Measurements from ENCODE around the gene NTRK2. TPM values are rescaled to one million over a fixed set of nuclear protein-coding genes. Genes with fewer than 3 reads are reported as not detected.

Gene NTRK2
- total RNA-seq, 5 donors from 2014 or later (not counting 1 experiment from before 2014, with no cell fraction given) = 0.05 to 0.39 (median 0.12) TPM; not detected in 1

- ChIA-PET CTCF (no interaction called here), POLR2A (interaction anchor here in 1 of 2 donors (0.6 kb wide), 1 partner anchor 97 kb away, joined by 3 read pairs; no protein-coding TSS in a partner anchor)
- no peaks in the 10 kb centered on the region for H3K27me3 ChIP-seq (replicated peaks in 1 of 2; ENCODE audit: control insufficient read depth in 2 of 2, extremely low read depth in 1 of 2, insufficient read depth in 2 of 2, low read length in 1 of 2)
- no peaks in the 10 kb centered on the region for H3K9me3 ChIP-seq
- Mint-ChIP-seq H3K4me3 (no peak overlapping the region), H3K9me3 (no peaks in the 10 kb centered on the region), H3K27me3 (peaks cover 3% of the 10 kb centered on the region in 2 donors), H3K36me3 (no peaks in the 10 kb centered on the region), H3K27ac (no peak overlapping the region), H3K4me1 (peaks cover 0 to 36% (median 8%) of the 10 kb centered on the region in 3 donors)
- DNase-seq (no peak), ATAC-seq (replicated peaks in 1 of 4) (no peak)
- no peaks in the 10 kb centered on the region for H3K36me3 ChIP-seq (ENCODE audit: control insufficient read depth in 2 of 2, extremely low read depth in 1 of 2, insufficient read depth in 1 of 2, low read length in 1 of 2)
- H3K4me3 ChIP-seq (ENCODE audit: control insufficient read depth in 1 of 2, extremely low read depth in 1 of 2, low read length in 1 of 2) = no peak overlapping the region
- H3K27ac ChIP-seq (ENCODE audit: low read length) = no peak overlapping the region
- no peaks in the 10 kb centered on the region for H3K4me1 ChIP-seq (ENCODE audit: control insufficient read depth in 1 of 2, extremely low read depth in 1 of 2, insufficient read depth in 2 of 2, low read length in 2 of 2)
- 68% methylated on average over 3 of the region's 4 CpGs for WGBS (ENCODE audit: insufficient coverage)
Observed at GRCh38 chr9:84756171-84756570, 86.6 kb downstream of the NTRK2 start.

- no CpG with 5 or more reads among the region's 1 CpG for WGBS (ENCODE audit: insufficient coverage)
- peaks cover 3 to 5% of the 10 kb centered on the region in 2 donors for H3K27me3 Mint-ChIP-seq
- POLR2A ChIA-PET = no interaction called here
Observed at GRCh38 chr9:84756731-84757130, 87.2 kb downstream of the NTRK2 start.

DNA sequence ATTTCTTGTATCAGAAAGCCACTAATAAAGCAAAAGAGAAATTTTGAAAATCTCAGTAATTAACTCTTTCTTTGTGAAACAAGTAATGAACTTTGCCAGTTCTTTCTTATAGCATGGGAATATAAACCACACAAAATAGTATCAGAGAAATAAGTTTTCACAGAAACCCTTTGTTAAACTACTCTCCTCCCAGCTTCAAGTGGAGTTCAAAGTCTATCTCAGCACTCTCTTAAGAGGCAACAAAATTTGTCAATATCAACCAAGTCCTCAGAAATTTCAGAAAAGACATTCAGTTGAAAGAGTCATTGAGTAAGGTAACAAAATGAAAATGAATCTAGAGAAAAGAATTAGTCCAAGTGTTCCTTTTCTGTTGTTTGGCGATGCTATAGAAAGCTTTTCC is 89.3 kb downstream of the NTRK2 start:
- CTCF ChIA-PET = no interaction called here
- no peaks in the 10 kb centered on the region for H3K27me3 ChIP-seq (replicated peaks in 1 of 2; ENCODE audit: control insufficient read depth in 2 of 2, extremely low read depth in 1 of 2, insufficient read depth in 2 of 2, low read length in 1 of 2)
- Mint-ChIP-seq H3K36me3 (no peaks in the 10 kb centered on the region), H3K4me3 (no peak overlapping the region), H3K27me3 (peaks cover 3 to 10% of the 10 kb centered on the region in 2 donors), H3K9me3 (peaks cover 3 to 12% (median 7%) of the 10 kb centered on the region in 3 donors), H3K4me1 (peaks cover 0 to 26% (median 4%) of the 10 kb centered on the region in 3 donors), H3K27ac (peak overlapping the region in 1 of 2 donors; percentile 9)
- POLR2A ChIA-PET = no interaction called here
- H3K9me3 ChIP-seq = no peaks in the 10 kb centered on the region
- no peaks in the 10 kb centered on the region for H3K36me3 ChIP-seq (ENCODE audit: control insufficient read depth in 2 of 2, extremely low read depth in 1 of 2, insufficient read depth in 1 of 2, low read length in 1 of 2)
- H3K27ac ChIP-seq (ENCODE audit: low read length) = no peak overlapping the region
- no peaks in the 10 kb centered on the region for H3K4me1 ChIP-seq (ENCODE audit: control insufficient read depth in 1 of 2, extremely low read depth in 1 of 2, insufficient read depth in 2 of 2, low read length in 2 of 2)
- no peak overlapping the region for H3K4me3 ChIP-seq (ENCODE audit: control insufficient read depth in 1 of 2, extremely low read depth in 1 of 2, low read length in 1 of 2)
- DNase-seq (no peak), ATAC-seq (replicated peaks in 1 of 4) (no peak)
- WGBS (ENCODE audit: insufficient coverage) = no CpG with 5 or more reads among the region's 1 CpG

More at GRCh38 chr9:84756731-84757130, 87.2 kb downstream of the NTRK2 start:
- H3K9me3 ChIP-seq = no peaks in the 10 kb centered on the region
- no peak overlapping the region for H3K27ac ChIP-seq (ENCODE audit: low read length)
- DNase-seq = no peak
- ATAC-seq (replicated peaks in 1 of 4) = no peak
- H3K9me3 Mint-ChIP-seq = no peaks in the 10 kb centered on the region
- peaks cover 0 to 35% (median 8%) of the 10 kb centered on the region in 3 donors for H3K4me1 Mint-ChIP-seq
- no peak overlapping the region for H3K4me3 ChIP-seq (ENCODE audit: control insufficient read depth in 1 of 2, extremely low read depth in 1 of 2, low read length in 1 of 2)
- H3K36me3 ChIP-seq (ENCODE audit: control insufficient read depth in 2 of 2, extremely low read depth in 1 of 2, insufficient read depth in 1 of 2, low read length in 1 of 2) = no peaks in the 10 kb centered on the region
- H3K27ac Mint-ChIP-seq = no peak overlapping the region
- H3K27me3 ChIP-seq (replicated peaks in 1 of 2; ENCODE audit: control insufficient read depth in 2 of 2, extremely low read depth in 1 of 2, insufficient read depth in 2 of 2, low read length in 1 of 2) = no peaks in the 10 kb centered on the region
- no peaks in the 10 kb centered on the region for H3K36me3 Mint-ChIP-seq
- no peak overlapping the region for H3K4me3 Mint-ChIP-seq
- CTCF ChIA-PET = no interaction called here
- no peaks in the 10 kb centered on the region for H3K4me1 ChIP-seq (ENCODE audit: control insufficient read depth in 1 of 2, extremely low read depth in 1 of 2, insufficient read depth in 2 of 2, low read length in 2 of 2)

DNA sequence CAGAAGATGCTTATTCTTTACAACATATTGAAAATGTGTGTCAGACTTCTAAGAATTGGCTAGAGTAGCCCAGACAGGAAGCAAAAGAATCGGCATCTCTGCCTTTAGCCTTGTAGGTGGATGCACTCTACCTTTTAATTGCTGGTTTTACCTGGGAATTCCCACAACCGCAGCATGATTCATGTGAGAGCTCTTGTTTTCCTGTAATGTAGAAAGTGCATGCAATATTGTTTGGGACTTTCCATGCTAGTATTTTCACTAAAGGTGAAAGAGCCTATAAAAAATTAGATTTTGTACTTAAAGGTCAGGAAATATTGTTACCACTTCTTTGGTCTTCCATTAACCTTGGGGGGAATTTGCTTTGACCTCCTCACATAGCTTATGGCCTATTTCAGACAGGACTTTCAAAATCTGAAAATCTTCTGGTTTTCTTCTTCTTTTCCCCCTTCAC is 89.8 kb downstream of the NTRK2 start:
- H3K36me3 ChIP-seq (ENCODE audit: control insufficient read depth in 2 of 2, extremely low read depth in 1 of 2, insufficient read depth in 1 of 2, low read length in 1 of 2) = no peaks in the 10 kb centered on the region
- DNase-seq (peak in 1 of 35 experiments; percentile 41), ATAC-seq (replicated peaks in 1 of 4) (peak in 1 of 4 experiments; percentile 38)
- H3K27ac ChIP-seq (ENCODE audit: low read length) = no peak overlapping the region
- H3K27me3 Mint-ChIP-seq = peaks cover 3 to 10% of the 10 kb centered on the region in 2 donors
- peak overlapping the region in 1 of 2 donors; percentile 9 for H3K27ac Mint-ChIP-seq
- H3K9me3 Mint-ChIP-seq = peaks cover 3 to 12% (median 7%) of the 10 kb centered on the region in 3 donors
- POLR2A ChIA-PET = no interaction called here
- peaks cover 0 to 25% (median 4%) of the 10 kb centered on the region in 3 donors for H3K4me1 Mint-ChIP-seq
- CTCF ChIA-PET = no interaction called here
- no peaks in the 10 kb centered on the region for H3K27me3 ChIP-seq (replicated peaks in 1 of 2; ENCODE audit: control insufficient read depth in 2 of 2, extremely low read depth in 1 of 2, insufficient read depth in 2 of 2, low read length in 1 of 2)
- no peak overlapping the region for H3K4me3 ChIP-seq (ENCODE audit: control insufficient read depth in 1 of 2, extremely low read depth in 1 of 2, low read length in 1 of 2)
- no peaks in the 10 kb centered on the region for H3K9me3 ChIP-seq
- no peaks in the 10 kb centered on the region for H3K36me3 Mint-ChIP-seq
- H3K4me1 ChIP-seq (ENCODE audit: control insufficient read depth in 1 of 2, extremely low read depth in 1 of 2, insufficient read depth in 2 of 2, low read length in 2 of 2) = no peaks in the 10 kb centered on the region
- no peak overlapping the region for H3K4me3 Mint-ChIP-seq
- 25% methylated on average over 1 of the region's 2 CpGs for WGBS (ENCODE audit: insufficient coverage)

DNA sequence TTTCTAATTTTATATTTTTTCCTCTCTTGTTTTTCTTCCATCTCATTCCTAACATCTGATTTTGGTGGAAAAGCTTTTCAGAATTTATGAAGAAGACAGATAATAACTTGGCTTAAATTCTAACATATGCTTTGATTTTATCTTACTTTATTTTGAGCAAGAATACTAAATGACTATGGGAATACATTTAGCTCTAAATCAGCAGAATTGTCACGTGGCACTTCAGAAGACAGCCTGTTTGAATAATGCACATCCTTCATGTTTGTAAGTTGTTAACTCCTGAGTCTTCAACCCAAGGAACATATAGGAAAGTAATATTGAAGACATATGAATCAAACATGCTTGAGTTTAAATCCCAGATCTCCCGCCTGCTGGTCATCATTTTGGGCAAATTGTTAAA is 90.3 kb downstream of the NTRK2 start:
- H3K27ac ChIP-seq (ENCODE audit: low read length) = no peak overlapping the region
- peak overlapping the region in 1 of 2 donors; percentile 2 for H3K27ac Mint-ChIP-seq
- peaks cover 3 to 10% of the 10 kb centered on the region in 2 donors for H3K27me3 Mint-ChIP-seq
- H3K36me3 ChIP-seq (ENCODE audit: control insufficient read depth in 2 of 2, extremely low read depth in 1 of 2, insufficient read depth in 1 of 2, low read length in 1 of 2) = no peaks in the 10 kb centered on the region
- POLR2A ChIA-PET = no interaction called here
- H3K27me3 ChIP-seq (replicated peaks in 1 of 2; ENCODE audit: control insufficient read depth in 2 of 2, extremely low read depth in 1 of 2, insufficient read depth in 2 of 2, low read length in 1 of 2) = no peaks in the 10 kb centered on the region
- CTCF ChIA-PET = no interaction called here
- H3K36me3 Mint-ChIP-seq = no peaks in the 10 kb centered on the region
- no CpG with 5 or more reads among the region's 2 CpGs for WGBS (ENCODE audit: insufficient coverage)
- ATAC-seq (replicated peaks in 1 of 4) = no peak
- H3K9me3 Mint-ChIP-seq = peaks cover 3 to 12% (median 7%) of the 10 kb centered on the region in 3 donors
- H3K4me1 Mint-ChIP-seq = peaks cover 0 to 24% (median 4%) of the 10 kb centered on the region in 3 donors
- H3K4me1 ChIP-seq (ENCODE audit: control insufficient read depth in 1 of 2, extremely low read depth in 1 of 2, insufficient read depth in 2 of 2, low read length in 2 of 2) = no peaks in the 10 kb centered on the region
- H3K9me3 ChIP-seq = no peaks in the 10 kb centered on the region
- H3K4me3 ChIP-seq (ENCODE audit: control insufficient read depth in 1 of 2, extremely low read depth in 1 of 2, low read length in 1 of 2) = no peak overlapping the region
- no peak for DNase-seq
- H3K4me3 Mint-ChIP-seq = no peak overlapping the region

DNA sequence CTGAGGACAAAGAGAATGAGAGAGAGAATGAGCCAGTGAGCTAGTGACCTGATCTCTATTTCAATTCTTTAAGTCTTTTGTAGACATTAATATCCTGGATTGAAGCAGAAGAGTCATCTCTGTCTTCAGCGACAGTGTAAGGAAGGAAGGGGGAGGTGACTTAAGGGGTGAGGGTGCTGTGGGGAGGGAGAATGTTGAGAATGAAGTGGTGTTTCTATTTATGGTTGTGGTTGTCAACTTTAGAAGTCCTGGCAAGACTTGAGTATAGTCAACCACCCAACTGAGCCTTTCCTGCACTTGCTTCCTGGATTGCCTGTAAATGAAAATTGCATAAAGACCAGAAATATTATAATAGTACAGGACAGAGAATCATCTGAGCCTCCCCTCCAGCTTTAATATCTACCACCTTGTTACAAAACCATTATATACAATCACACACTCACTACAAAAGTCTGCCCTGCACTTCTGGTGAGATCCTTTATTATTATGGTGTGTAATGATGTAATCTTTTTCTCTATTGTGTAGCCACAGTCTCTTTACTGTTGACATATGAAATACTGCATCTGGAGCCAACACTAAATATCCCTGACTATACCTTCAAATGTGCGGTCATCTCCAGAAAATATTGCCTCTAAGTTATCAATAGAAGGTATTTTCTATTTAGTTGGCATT is 91.7 kb downstream of the NTRK2 start:
- DNase-seq (no peak), ATAC-seq (replicated peaks in 1 of 4) (no peak)
- Mint-ChIP-seq H3K4me3 (no peak overlapping the region), H3K27ac (no peak overlapping the region), H3K27me3 (peaks cover 3 to 10% of the 10 kb centered on the region in 2 donors), H3K4me1 (peaks cover 0 to 18% (median 4%) of the 10 kb centered on the region in 3 donors), H3K36me3 (no peaks in the 10 kb centered on the region), H3K9me3 (peaks cover 3 to 12% (median 7%) of the 10 kb centered on the region in 3 donors)
- H3K4me1 ChIP-seq (ENCODE audit: control insufficient read depth in 1 of 2, extremely low read depth in 1 of 2, insufficient read depth in 2 of 2, low read length in 2 of 2) = no peaks in the 10 kb centered on the region
- H3K4me3 ChIP-seq (ENCODE audit: control insufficient read depth in 1 of 2, extremely low read depth in 1 of 2, low read length in 1 of 2) = no peak overlapping the region
- no peaks in the 10 kb centered on the region for H3K36me3 ChIP-seq (ENCODE audit: control insufficient read depth in 2 of 2, extremely low read depth in 1 of 2, insufficient read depth in 1 of 2, low read length in 1 of 2)
- no peaks in the 10 kb centered on the region for H3K27me3 ChIP-seq (replicated peaks in 1 of 2; ENCODE audit: control insufficient read depth in 2 of 2, extremely low read depth in 1 of 2, insufficient read depth in 2 of 2, low read length in 1 of 2)
- no CpG with 5 or more reads among the region's 2 CpGs for WGBS (ENCODE audit: insufficient coverage)
- no peaks in the 10 kb centered on the region for H3K9me3 ChIP-seq
- ChIA-PET POLR2A (no interaction called here), CTCF (interaction anchor here in 1 of 2 donors (0.5 kb wide), 1 partner anchor 56 kb away, joined by 5 read pairs; no protein-coding TSS in a partner anchor)
- no peak overlapping the region for H3K27ac ChIP-seq (ENCODE audit: low read length)
